Adrenal gland (tissue), 5 donors: ENCODE results near the gene FSD1.

Source experiments
- POLR2A ChIP-seq, 2 donors: fragments of 450-650 bp; IDR thresholded peaks; one replicate each; pipeline ENCODE4 v1.6.1; 2017; ENCODE audit warnings: antibody characterized with exemption in 2 of 2, mild to moderate bottlenecking in 2 of 2, moderate library complexity in 1 of 2
- TF ChIP-seq, protein P1 (sequence below), 6 experiments: fragments of 450-650 bp in 4 of 6; fragments of 200-600 bp in 2 of 6; sonication (generic) in 1 of 6; IDR thresholded peaks; 1 replicate in 5 of 6; 2 replicates in 1 of 6; pipeline versions ENCODE4 v1.5.1 to v1.8.0; 2016 to 2021; ENCODE audit warnings: antibody characterized with exemption in 6 of 6, mild to moderate bottlenecking in 2 of 6, moderate library complexity in 1 of 6
- donor health status: DM: no; HTN: no; CAD: no.

DNA sequence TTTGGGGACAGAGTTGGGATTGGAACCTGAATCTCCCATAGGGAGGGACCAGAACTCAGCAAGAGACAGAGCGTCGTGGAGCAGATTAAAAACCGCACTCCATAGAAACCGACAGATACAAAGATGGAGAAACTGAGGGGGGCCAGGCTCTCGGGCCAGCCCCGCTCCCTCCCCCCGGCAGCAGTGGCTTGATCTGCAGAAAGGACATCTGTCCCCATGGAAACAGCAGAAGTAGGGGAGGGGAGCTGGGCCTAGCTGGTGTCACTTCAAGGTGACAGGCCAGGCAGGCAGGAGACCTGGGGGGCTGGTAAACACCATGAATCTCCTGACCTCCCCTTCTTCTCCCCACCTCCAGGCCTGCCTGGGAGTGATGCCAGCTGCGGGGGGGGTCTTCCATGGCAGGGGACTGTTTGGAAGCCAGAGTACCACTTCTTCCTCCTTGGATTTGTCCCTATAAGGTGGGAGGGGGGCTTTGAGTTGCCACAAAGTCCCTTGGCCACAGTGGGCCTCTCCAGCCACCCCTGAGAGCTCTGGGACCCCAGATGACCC lies 13.1 kb upstream of the FSD1 start:
- TF ChIP-seq, protein P1, sequence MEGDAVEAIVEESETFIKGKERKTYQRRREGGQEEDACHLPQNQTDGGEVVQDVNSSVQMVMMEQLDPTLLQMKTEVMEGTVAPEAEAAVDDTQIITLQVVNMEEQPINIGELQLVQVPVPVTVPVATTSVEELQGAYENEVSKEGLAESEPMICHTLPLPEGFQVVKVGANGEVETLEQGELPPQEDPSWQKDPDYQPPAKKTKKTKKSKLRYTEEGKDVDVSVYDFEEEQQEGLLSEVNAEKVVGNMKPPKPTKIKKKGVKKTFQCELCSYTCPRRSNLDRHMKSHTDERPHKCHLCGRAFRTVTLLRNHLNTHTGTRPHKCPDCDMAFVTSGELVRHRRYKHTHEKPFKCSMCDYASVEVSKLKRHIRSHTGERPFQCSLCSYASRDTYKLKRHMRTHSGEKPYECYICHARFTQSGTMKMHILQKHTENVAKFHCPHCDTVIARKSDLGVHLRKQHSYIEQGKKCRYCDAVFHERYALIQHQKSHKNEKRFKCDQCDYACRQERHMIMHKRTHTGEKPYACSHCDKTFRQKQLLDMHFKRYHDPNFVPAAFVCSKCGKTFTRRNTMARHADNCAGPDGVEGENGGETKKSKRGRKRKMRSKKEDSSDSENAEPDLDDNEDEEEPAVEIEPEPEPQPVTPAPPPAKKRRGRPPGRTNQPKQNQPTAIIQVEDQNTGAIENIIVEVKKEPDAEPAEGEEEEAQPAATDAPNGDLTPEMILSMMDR (IDR thresholded peaks at IDR 0.05): no peak
- no peak for TF ChIP-seq POLR2A (IDR thresholded peaks at IDR 0.05)
